Loucy (cell line): ENCODE results near the gene TNRC6C.
"Not testable (repeated sequence)": the region's sequence is repeated elsewhere in the genome, so short reads cannot be mapped to it uniquely, and the experiment has no call there.

ENCODE experiments used
- H2AFZ ChIP-seq: fragments of 200-600 bp; sonication (generic); 2 replicates; pipeline ENCODE4 v1.6.0; 2016; ENCODE audit warnings: antibody characterized with exemption, mild to moderate bottlenecking, low read length, moderate library complexity
- H3F3A ChIP-seq: fragments of 200-600 bp; 2 replicates; pipeline ENCODE4 v1.6.0; 2016; ENCODE audit warnings: antibody characterized with exemption, low read depth, mild to moderate bottlenecking
- H3K27me3 ChIP-seq: fragments of 200-600 bp; sonication (generic); 2 replicates; pipeline ENCODE4 v1.6.1; 2014; ENCODE audit warnings: low read length, mild to moderate bottlenecking; ENCODE audit not compliant: insufficient read depth, poor library complexity, severe bottlenecking
- H3K36me3 ChIP-seq: fragments of 200-600 bp; sonication (generic); 2 replicates; pipeline ENCODE4 v1.6.1; 2016; ENCODE audit warnings: low read length; ENCODE audit not compliant: insufficient read depth
- H3K4me1 ChIP-seq: fragments of 200-600 bp; sonication (generic); 2 replicates; pipeline ENCODE4 v1.5.1; 2014; ENCODE audit warnings: low read length, mild to moderate bottlenecking; ENCODE audit not compliant: insufficient read depth, poor library complexity, severe bottlenecking
- H3K4me2 ChIP-seq: fragments of 200-600 bp; sonication (generic); 2 replicates; pipeline ENCODE4 v1.6.0; 2014; ENCODE audit warnings: antibody characterized with exemption, low read length, low read depth, mild to moderate bottlenecking; ENCODE audit not compliant: poor library complexity, severe bottlenecking
- H3K4me3 ChIP-seq: fragments of 200-600 bp; sonication (generic); 2 replicates; pipeline ENCODE4 v1.5.1; 2014; ENCODE audit warnings: low read length, mild to moderate bottlenecking, mixed read lengths; ENCODE audit not compliant: poor library complexity, severe bottlenecking
- H3K79me2 ChIP-seq: fragments of 200-600 bp; sonication (generic); 2 replicates; pipeline ENCODE4 v1.6.1; 2014; ENCODE audit warnings: low read length; ENCODE audit not compliant: insufficient read depth
- H3K9ac ChIP-seq: fragments of 200-600 bp; sonication (generic); 2 replicates; pipeline ENCODE4 v1.6.0; 2014; ENCODE audit warnings: mild to moderate bottlenecking, low read depth, low read length, moderate library complexity; ENCODE audit not compliant: poor library complexity, severe bottlenecking
- H3K9me2 ChIP-seq: fragments of 200-600 bp; sonication (generic); replicated peaks from 2 replicates; pipeline ENCODE4 v1.6.1; 2016; ENCODE audit warnings: low read depth, low read length, mixed read lengths
- H3K9me3 ChIP-seq: fragments of 200-600 bp; sonication (generic); 2 replicates; pipeline ENCODE4 v1.6.1; 2014; ENCODE audit warnings: mild to moderate bottlenecking, antibody characterized with exemption, low read length, low read depth; ENCODE audit not compliant: insufficient read depth
- H4K20me1 ChIP-seq: fragments of 200-600 bp; sonication (generic); 2 replicates; pipeline ENCODE4 v1.6.0; 2014; ENCODE audit warnings: antibody characterized with exemption, low read length, mild to moderate bottlenecking; ENCODE audit not compliant: insufficient read depth, poor library complexity, severe bottlenecking
- EZH2phosphoT487 ChIP-seq: fragments of 200-600 bp; IDR thresholded peaks from 2 replicates; pipeline ENCODE4 v1.6.1; 2018; ENCODE audit warnings: antibody characterized with exemption, mild to moderate bottlenecking, moderate library complexity, borderline replicate concordance
- TF ChIP-seq, protein P1 (sequence below): fragments of 200-600 bp; sonication (generic); conservative IDR thresholded peaks from 2 replicates; pipeline ENCODE4 v1.5.1; 2014; ENCODE audit warnings: mild to moderate bottlenecking, antibody characterized with exemption, low read length

The TNRC6C gene

DNA sequence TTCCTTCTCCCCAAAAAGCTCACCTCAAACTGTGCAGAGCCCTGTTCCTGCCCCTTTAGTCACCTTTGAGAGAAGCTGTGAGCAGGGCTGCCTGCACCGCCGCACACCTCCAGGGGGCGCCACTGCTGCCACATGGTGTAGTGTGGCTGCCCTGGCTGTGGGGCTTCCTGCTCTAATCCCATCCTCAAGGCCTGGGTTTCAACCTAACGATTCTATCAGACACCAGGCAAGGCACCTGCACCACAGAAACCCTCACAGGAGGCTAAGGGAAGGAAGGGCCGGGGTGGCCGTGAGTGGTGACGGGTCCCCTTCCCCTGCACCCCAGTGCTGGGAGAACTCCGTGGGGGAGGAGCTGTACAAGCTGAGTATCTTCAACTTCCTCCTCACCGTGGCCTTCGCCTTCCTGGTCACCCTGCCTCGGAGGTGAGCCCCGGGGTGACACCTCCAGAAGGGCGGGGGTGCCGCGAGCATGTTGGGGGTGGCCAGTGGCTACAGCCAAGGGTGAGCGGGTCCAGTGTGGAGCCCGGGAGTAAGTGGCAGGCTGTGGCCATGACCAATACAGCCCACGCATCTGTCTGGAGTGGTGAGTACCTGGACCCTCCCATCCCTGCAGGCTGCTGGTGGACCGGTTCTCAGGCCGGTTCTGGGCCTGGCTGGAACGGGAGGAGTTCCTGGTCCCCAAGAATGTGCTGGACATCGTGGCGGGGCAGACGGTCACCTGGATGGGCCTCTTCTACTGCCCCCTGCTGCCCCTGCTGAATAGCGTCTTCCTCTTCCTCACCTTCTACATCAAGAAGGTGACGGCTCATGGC, 179.1 kb downstream of the TNRC6C start:
- no peak for TF ChIP-seq EZH2phosphoT487
- TF ChIP-seq, protein P1, sequence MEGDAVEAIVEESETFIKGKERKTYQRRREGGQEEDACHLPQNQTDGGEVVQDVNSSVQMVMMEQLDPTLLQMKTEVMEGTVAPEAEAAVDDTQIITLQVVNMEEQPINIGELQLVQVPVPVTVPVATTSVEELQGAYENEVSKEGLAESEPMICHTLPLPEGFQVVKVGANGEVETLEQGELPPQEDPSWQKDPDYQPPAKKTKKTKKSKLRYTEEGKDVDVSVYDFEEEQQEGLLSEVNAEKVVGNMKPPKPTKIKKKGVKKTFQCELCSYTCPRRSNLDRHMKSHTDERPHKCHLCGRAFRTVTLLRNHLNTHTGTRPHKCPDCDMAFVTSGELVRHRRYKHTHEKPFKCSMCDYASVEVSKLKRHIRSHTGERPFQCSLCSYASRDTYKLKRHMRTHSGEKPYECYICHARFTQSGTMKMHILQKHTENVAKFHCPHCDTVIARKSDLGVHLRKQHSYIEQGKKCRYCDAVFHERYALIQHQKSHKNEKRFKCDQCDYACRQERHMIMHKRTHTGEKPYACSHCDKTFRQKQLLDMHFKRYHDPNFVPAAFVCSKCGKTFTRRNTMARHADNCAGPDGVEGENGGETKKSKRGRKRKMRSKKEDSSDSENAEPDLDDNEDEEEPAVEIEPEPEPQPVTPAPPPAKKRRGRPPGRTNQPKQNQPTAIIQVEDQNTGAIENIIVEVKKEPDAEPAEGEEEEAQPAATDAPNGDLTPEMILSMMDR, result peak; percentile 62
- no peaks in the 10 kb centered on the region for H3K9me3 ChIP-seq
- H3K4me1 ChIP-seq, result peaks cover 17% of the 10 kb centered on the region
- H4K20me1 ChIP-seq, result peaks cover 63% of the 10 kb centered on the region
- peaks cover 37% of the 10 kb centered on the region for H3K79me2 ChIP-seq
- H3F3A ChIP-seq, result peaks cover 3% of the 10 kb centered on the region; the same call in 1 of the 2 replicates
- no peak overlapping the region for H2AFZ ChIP-seq
- no peaks in the 10 kb centered on the region for H3K9me2 ChIP-seq
- H3K36me3 ChIP-seq, result peaks cover 35% of the 10 kb centered on the region; the same call in 1 of the 2 replicates
- H3K27me3 ChIP-seq, result no peaks in the 10 kb centered on the region
- H3K4me2 ChIP-seq, result no peak overlapping the region
- H3K9ac ChIP-seq, result no peak overlapping the region
- no peak overlapping the region for H3K4me3 ChIP-seq

DNA sequence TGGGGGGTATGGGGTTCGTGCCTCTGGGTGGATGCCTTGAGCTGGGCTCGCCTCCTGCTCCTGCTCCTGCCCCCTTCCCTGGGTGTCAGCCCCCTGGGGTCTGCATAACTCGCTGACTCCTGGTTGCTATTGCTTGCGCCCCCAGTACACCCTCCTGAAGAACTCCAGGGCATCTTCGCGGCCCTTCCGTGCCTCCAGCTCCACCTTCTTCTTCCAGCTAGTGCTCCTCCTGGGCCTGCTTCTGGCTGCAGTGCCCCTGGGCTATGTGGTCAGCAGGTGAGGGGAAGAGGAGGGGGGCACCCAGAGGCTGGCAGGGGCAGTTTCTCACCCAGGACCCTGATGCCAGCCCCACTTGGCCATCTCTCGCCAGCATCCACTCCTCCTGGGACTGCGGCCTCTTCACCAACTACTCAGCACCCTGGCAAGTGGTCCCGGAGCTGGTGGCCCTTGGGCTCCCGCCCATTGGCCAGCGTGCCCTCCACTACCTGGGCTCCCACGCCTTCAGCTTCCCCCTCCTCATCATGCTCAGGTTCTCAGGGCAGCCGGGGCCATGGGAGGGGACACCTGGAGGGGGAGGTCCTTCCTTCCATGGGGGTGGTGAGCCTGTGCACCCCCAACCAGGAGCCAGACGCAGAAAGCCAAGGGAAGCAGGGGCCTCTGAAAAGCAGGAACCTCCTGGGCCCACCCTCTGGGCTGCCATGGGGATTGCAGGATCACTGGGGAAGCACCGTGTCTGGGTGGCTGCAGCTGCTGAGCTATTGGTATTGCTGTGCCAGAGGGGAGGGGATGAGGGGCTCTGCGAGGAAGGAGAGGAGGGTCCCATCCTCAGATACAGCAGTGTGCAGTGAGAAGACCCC, 179.9 kb downstream of the TNRC6C start:
- Histone ChIP-seq H2AFZ (no peak overlapping the region), H3K36me3 (peaks cover 27% of the 10 kb centered on the region; the same call in 1 of the 2 replicates), H3F3A (peaks cover 3% of the 10 kb centered on the region; the same call in 1 of the 2 replicates), H3K4me3 (no peak overlapping the region), H3K9ac (no peak overlapping the region), H3K9me3 (no peaks in the 10 kb centered on the region), H3K79me2 (peaks cover 29% of the 10 kb centered on the region; the same call in 1 of the 2 replicates), H3K9me2 (no peaks in the 10 kb centered on the region), H4K20me1 (peaks cover 55% of the 10 kb centered on the region), H3K27me3 (no peaks in the 10 kb centered on the region), H3K4me1 (peaks cover 8% of the 10 kb centered on the region), H3K4me2 (no peak overlapping the region)
- TF ChIP-seq EZH2phosphoT487, result no peak
- TF ChIP-seq, protein P1, result no peak

DNA sequence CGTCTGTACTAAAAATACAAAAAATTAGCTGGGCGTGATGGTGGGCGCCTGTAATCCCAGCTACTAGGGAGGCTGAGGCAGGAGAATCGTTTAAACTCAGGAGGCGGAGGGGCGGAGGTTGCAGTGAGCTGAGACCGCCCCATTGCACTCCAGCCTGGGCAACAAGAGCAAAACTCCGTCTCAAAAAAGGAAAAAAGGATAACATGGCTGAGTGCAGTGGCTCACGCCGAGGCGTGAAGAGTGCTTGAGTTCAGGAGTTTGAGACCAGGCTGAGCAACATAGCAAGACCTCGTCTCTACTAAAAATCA, 181.3 kb downstream of the TNRC6C start:
- H3K27me3 ChIP-seq, H3K9ac ChIP-seq, H3F3A ChIP-seq, H3K4me2 ChIP-seq, H3K4me1 ChIP-seq, H3K4me3 ChIP-seq, H2AFZ ChIP-seq, H3K9me3 ChIP-seq, H3K9me2 ChIP-seq: not testable (repeated sequence)
- Histone ChIP-seq H3K79me2 (peaks cover 15% of the 10 kb centered on the region; the same call in 1 of the 2 replicates), H3K36me3 (peaks cover 18% of the 10 kb centered on the region; the same call in 1 of the 2 replicates), H4K20me1 (peaks cover 41% of the 10 kb centered on the region)
